IPS-15b (cell line): Measurements from ENCODE around the gene F2RL2.

Experiments used
- H3K27me3 ChIP-seq: one replicate; pipeline ENCODE4 v1.6.1; 2013; ENCODE audit warnings: low read length; ENCODE audit not compliant: control insufficient read depth, insufficient read depth
- H3K36me3 ChIP-seq: one replicate; pipeline ENCODE4 v1.6.1; 2013; ENCODE audit warnings: low read length; ENCODE audit not compliant: control insufficient read depth, insufficient read depth
- H3K4me1 ChIP-seq: one replicate; pipeline ENCODE4 v1.6.1; 2013; ENCODE audit warnings: mild to moderate bottlenecking, low read length; ENCODE audit not compliant: control insufficient read depth, insufficient read depth
- H3K4me3 ChIP-seq: one replicate; pipeline ENCODE4 v1.5.1; 2013; ENCODE audit warnings: low read depth, low read length
- H3K9ac ChIP-seq: one replicate; pipeline ENCODE4 v1.6.1; 2013; ENCODE audit warnings: low read depth, mild to moderate bottlenecking, low read length
- H3K9me3 ChIP-seq: one replicate; pipeline ENCODE4 v1.6.1; 2013; ENCODE audit warnings: mild to moderate bottlenecking, low read length; ENCODE audit not compliant: control insufficient read depth, insufficient read depth

The F2RL2 gene

DNA sequence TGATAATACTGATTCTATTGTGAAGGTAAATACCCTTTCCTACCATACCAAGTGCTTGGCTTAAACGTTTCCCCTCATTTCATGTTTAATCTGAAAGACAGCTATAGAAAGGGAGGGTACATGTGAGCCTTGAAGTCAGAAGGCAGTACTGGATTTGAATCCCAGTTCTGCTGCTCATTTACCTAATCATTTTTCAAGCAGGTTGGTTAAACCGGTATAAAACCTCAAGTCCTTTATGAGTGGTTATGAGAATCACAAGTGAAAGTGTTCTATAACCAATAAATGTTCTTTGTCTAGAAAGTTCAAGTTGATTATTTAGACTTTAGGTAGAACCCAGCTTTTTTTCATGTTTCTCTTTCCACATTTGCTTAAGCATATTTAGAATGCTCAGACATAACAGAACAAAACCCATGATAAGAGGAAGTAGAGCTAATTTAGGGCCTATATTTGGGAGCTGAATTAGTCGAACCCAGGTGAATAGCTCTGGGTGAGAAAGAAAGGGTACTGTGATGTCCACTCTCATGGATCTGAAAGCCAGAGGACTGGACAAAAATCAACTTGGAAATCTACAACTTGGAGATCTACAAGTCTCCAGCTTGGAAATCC, 29.7 kb upstream of the F2RL2 start:
- no peaks in the 10 kb centered on the region for H3K36me3 ChIP-seq
- peaks cover 4% of the 10 kb centered on the region for H3K9me3 ChIP-seq
- no peaks in the 10 kb centered on the region for H3K27me3 ChIP-seq
- H3K4me3 ChIP-seq = no peak overlapping the region
- H3K4me1 ChIP-seq = no peaks in the 10 kb centered on the region
- H3K9ac ChIP-seq = no peak overlapping the region

DNA sequence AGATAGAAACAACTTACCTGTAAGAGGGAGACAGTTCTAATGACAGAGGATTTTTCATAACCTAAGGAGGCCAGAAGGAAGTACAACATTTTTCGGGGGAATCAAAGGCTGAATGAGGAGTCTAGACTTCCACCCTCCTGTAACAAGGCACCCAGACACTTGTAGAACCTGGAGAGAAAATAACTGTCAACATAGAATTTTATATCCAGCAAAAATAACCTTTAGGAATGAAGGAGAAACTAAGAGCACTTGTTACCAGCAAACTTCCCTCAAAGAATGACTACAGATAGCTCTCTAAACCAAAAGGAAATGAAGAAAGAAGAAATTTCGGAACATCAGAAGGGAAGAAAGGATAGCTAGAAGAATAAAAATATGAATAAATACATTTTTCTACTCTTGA, 25.9 kb upstream of the F2RL2 start:
- no peak overlapping the region for H3K4me3 ChIP-seq
- H3K9ac ChIP-seq = no peak overlapping the region
- no peaks in the 10 kb centered on the region for H3K4me1 ChIP-seq
- H3K9me3 ChIP-seq = peaks cover 4% of the 10 kb centered on the region
- no peaks in the 10 kb centered on the region for H3K27me3 ChIP-seq
- H3K36me3 ChIP-seq = no peaks in the 10 kb centered on the region

DNA sequence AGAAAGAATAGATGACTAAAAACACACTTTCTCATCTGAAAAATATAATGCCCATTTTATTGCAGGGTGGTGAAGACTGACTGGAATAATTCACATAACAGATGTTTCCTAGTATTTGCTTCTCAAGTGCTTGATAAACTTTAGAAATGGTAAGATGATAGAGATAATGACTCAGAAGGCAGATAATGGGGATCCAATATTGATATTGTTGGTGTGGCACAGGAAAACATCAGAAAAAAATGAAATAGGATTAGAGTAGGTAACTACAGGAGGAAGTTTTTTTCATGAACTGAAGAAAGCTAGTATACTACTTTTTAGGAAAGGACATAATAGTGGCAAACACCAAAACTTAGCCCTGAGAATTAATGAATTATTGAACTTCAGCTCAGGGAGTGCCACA, 20.2 kb upstream of the F2RL2 start:
- H3K4me3 ChIP-seq = no peak overlapping the region
- peaks cover 7% of the 10 kb centered on the region for H3K4me1 ChIP-seq
- H3K9ac ChIP-seq = no peak overlapping the region
- no peaks in the 10 kb centered on the region for H3K9me3 ChIP-seq
- H3K27me3 ChIP-seq = no peaks in the 10 kb centered on the region
- H3K36me3 ChIP-seq = no peaks in the 10 kb centered on the region

DNA sequence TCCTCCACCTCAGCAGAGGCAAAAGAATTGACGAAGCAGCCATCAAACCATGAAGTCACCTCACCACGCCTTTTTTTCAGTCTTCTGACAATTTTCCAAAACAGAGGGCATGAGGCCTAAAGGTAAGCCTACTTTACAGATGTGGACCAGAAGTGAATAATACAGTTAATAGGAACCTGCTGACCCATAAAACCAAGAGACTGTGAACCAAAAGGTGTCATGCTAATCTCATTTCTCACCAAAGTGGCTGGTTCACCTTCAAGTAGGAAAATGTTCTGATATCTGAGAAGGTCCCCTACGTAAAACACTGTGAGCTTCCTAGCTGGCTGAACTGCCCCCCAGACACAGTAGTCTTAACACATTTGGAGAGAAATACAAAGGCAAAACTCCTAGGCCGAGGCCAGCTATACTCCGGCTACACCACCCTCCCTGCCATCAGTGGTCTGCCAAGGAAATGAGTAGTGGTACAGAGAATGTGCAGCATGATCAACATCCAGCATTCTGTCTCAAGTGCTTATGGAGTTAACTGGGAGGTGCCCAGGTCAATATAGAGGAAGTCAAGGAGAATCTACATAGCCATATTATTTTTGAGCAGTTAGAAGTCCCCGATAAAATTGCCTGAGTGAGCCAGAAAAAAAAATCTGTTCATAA, 19.3 kb upstream of the F2RL2 start:
- Histone ChIP-seq H3K9ac (no peak overlapping the region), H3K4me1 (peaks cover 7% of the 10 kb centered on the region), H3K27me3 (no peaks in the 10 kb centered on the region), H3K36me3 (no peaks in the 10 kb centered on the region), H3K9me3 (no peaks in the 10 kb centered on the region), H3K4me3 (no peak overlapping the region)

DNA sequence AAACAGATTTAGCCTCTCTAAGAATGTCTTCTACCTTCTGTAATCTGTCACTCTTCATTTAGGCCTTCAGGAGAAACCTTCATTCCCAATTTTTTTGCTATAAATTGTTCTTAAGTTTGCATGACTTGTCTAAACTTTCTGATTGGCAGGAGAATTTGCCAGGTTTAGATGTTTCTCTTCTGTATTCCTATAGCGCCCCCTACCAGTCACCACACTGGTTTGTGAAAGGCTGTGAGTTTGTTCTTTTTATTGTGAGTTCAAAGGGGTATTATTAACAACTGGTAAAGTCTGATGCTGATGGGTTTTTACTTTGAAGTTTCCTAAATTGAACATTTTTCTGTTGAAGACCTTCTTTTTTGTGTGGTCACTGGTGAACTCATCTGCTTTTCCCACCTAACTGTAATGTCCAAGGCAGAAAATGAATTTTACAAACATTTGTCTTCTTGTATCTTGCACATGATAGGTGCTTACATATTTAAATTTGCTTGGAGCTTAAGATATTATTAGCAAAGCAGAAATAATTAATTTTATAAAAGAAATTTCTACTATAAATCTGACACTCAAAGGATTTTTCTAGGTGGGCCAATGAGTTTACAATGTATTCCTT, 18.4 kb upstream of the F2RL2 start:
- Histone ChIP-seq H3K4me3 (no peak overlapping the region), H3K4me1 (peaks cover 7% of the 10 kb centered on the region), H3K9me3 (no peaks in the 10 kb centered on the region), H3K9ac (no peak overlapping the region), H3K27me3 (no peaks in the 10 kb centered on the region), H3K36me3 (no peaks in the 10 kb centered on the region)

DNA sequence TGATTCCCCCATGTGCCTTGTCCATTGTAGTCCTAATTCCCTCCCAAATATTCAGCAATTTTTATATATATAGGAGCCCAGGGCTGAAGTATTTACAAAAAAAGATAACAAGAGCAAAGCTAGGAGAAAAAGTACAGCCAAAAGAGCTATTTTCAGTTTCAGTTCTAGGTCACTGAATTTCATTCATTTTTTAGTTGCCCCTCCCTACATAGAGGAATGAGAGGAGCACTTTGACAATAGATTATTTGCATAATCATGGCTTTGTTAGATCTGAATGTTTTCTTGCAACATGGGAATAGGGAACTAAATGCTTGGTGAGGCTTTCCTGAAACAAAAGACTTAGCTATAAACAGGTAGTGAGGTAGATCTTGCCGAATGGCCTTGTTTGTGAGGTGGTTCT, 15.3 kb upstream of the F2RL2 start:
- Histone ChIP-seq H3K9ac (no peak overlapping the region), H3K4me1 (peaks cover 7% of the 10 kb centered on the region), H3K4me3 (no peak overlapping the region), H3K36me3 (no peaks in the 10 kb centered on the region), H3K27me3 (no peaks in the 10 kb centered on the region), H3K9me3 (no peaks in the 10 kb centered on the region)

DNA sequence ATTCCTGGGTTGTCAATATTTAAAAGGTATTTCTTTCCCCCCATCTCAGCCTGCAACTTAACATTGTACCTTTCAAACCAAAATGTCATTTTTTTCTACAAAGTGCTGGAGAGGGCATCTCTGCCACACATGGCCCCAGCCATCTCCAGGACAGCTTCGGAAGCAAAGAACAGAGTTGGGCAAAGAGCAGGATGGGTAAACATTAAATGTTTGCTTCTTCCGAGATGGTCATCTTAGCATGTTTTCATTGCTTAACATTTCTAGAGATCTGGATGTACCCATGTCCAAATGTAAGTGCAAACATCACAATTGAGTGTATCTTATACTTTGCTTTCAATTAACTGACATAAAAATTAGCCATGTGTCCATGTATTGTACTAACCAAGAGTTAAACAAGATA, 14.3 kb upstream of the F2RL2 start:
- Histone ChIP-seq H3K36me3 (no peaks in the 10 kb centered on the region), H3K4me1 (peaks cover 7% of the 10 kb centered on the region), H3K9me3 (no peaks in the 10 kb centered on the region), H3K4me3 (no peak overlapping the region), H3K27me3 (no peaks in the 10 kb centered on the region), H3K9ac (no peak overlapping the region)

DNA sequence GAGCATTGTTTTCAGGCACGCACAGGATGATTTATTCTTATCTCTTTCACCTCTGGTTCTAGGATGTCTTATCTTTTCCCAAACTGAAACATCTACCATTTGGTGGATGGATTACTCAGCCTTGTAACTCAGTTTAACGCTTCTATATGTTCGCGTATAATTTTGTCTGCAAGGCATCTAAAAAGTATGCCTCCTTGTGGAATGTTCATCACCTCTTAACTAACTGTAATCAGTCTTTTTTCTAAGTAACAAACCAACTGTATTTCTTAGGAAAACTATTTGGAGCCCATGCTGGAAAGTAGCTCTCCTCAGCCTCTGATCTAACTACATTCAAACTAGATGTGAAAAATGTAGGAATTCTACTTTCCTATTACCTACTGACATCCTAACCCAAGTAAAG, 11.5 kb upstream of the F2RL2 start:
- no peak overlapping the region for H3K4me3 ChIP-seq
- H3K9ac ChIP-seq = no peak overlapping the region
- no peaks in the 10 kb centered on the region for H3K9me3 ChIP-seq
- H3K4me1 ChIP-seq = peaks cover 7% of the 10 kb centered on the region
- no peaks in the 10 kb centered on the region for H3K27me3 ChIP-seq
- H3K36me3 ChIP-seq = no peaks in the 10 kb centered on the region

DNA sequence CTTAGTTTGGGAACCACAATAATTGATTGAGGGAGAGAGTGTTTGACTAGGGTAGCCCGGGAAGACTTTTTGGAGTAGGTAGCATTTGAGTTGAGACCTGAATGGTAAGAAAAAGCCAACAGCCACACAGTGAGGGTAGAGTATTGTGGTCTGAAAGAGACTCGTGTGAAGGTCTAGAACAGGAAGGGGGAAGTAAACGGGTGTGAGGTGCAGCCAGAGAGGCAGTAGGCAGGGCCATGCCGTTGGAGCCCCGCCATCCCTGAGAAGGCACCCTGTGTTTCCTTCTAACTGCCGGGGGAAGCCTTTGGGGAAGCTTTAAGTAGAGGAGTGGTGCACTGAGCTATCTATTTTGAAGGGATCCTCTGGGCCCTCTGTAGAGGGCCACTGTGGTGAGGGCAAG, 3.5 kb upstream of the F2RL2 start:
- H3K4me1 ChIP-seq = peaks cover 9% of the 10 kb centered on the region
- no peaks in the 10 kb centered on the region for H3K9me3 ChIP-seq
- H3K9ac ChIP-seq = no peak overlapping the region
- no peak overlapping the region for H3K4me3 ChIP-seq
- H3K36me3 ChIP-seq = no peaks in the 10 kb centered on the region
- H3K27me3 ChIP-seq = no peaks in the 10 kb centered on the region

DNA sequence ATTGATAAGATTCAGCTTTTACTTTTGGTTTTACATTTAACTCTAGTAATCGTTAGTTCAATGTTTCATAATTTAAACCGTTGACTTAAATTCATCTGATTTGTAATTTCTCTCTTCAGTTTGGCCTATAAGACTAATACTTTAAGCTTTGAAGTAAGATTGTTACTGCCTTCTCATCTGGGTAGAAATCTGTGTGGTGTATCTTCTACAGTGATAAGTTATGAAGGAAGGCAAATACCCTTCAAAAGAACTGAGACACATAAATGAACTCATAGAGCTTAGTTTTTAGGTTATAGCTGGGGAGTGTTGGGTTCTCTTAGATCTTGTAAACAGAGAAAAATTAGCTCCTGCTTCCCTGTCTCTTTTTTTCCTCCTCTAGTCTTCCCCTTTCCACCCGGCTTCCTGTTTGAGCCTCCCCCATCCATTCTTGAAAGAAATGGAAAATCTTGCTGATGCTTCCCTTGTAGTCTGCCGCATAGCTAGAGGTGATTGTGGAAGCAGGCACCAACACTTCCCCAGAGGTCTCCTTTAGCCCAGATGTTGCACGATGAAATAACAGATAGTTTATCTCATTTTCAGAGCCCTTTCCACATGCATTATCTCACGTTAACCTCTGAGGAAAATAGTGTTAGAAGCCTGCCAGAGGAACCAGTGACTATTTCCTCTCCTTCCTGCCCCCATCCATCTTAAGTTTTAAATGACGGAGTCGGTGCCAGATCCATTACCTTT, 2.0 kb upstream of the F2RL2 start:
- H3K27me3 ChIP-seq = no peaks in the 10 kb centered on the region
- no peak overlapping the region for H3K4me3 ChIP-seq
- H3K4me1 ChIP-seq = peaks cover 12% of the 10 kb centered on the region
- H3K36me3 ChIP-seq = no peaks in the 10 kb centered on the region
- no peaks in the 10 kb centered on the region for H3K9me3 ChIP-seq
- no peak overlapping the region for H3K9ac ChIP-seq

DNA sequence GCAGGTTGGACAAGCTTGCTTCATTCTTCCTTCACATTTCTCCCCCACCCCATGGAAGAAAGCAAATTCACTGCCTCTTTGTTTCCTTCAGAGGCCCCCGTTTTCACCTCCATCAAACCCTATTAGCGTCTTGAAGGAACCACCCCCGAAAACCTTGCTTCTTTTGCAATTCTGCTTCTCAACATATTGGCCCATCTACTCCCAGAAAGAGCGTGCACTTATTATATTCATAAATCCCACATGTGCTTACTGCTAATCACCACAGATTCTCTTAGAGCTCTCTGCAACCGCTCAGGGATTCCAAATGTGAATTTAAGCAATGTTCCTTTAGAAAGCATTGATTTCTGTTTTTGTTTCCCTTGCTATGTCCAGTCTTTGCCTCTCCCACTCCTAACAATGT, 1.1 kb downstream of the F2RL2 start:
- peaks cover 12% of the 10 kb centered on the region for H3K4me1 ChIP-seq
- no peak overlapping the region for H3K9ac ChIP-seq
- no peaks in the 10 kb centered on the region for H3K9me3 ChIP-seq
- H3K27me3 ChIP-seq = no peaks in the 10 kb centered on the region
- H3K36me3 ChIP-seq = no peaks in the 10 kb centered on the region
- H3K4me3 ChIP-seq = no peak overlapping the region

DNA sequence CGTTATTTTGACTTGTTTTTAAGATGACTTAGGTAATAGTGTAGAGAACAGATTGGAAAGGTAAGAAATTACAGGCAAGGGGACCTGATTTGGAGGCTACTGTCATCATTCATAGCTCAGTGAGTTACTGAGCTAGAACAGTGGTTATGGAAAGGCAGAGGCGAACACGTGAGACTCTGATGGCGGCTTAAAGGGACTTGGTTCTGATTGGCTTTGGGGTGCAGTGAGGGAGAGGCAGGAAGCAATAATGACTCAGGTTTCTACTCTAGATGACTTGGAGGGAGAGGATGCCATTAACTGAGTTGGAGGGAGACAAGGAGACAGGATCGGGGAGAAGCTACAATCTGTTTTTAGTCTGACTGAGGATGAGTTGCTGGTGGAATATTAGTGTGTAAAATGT, 3.0 kb downstream of the F2RL2 start:
- Histone ChIP-seq H3K9ac (no peak overlapping the region), H3K27me3 (no peaks in the 10 kb centered on the region), H3K9me3 (no peaks in the 10 kb centered on the region), H3K4me1 (peaks cover 9% of the 10 kb centered on the region), H3K36me3 (no peaks in the 10 kb centered on the region), H3K4me3 (no peak overlapping the region)
